Measurements from ENCODE around the gene TIGD7. TPM values are rescaled to one million over a fixed set of nuclear protein-coding genes. Genes with fewer than 3 reads are reported as not detected.
"Not testable (repeated sequence)": the region's sequence is repeated elsewhere in the genome, so short reads cannot be mapped to it uniquely, and the experiment has no call there.

The TIGD7 gene
- total RNA-seq, 2 donors from 2014 or later: 6.3 to 9.8 TPM

DNA sequence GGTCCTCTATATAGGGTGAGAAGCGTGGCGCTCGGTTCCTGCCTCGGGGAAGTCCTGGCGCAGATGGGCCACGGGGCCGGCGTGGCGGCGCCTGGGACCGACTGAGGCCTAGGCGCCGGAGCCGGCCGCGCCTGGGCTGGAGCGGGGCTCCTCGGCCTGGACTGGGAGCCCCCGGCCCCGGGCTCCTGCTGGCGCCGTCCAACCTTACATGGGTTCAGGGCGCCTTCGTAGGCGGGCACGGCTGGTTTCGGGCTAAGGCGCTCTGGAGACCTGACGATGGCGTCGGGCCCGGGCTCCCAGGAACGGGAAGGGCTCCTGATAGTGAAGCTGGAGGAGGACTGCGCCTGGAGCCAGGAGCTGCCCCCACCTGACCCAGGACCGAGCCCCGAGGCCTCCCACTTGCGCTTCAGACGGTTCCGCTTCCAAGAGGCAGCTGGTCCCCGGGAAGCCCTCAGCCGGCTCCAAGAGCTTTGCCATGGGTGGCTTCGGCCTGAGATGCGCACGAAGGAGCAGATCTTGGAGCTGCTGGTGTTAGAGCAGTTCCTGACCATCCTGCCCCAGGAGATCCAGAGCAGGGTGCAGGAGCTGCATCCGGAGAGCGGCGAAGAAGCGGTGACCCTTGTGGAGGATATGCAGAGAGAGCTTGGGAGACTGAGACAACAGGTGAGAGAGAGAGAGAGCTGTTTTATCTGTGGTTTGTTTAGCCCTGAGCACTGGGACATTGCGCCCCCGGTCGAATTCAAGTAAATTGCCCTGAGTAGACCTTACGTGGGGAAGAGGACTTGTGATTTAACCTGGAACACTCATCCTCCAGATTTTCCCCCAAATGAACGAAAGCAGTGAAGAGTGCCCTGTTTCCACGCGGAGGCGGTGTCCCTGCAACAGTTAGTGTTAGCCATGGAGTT, 21.4 kb downstream of the TIGD7 start:
- DNase-seq: peak; percentile 42
- ATAC-seq: no peak
- intact Hi-C loops (cut with DNase I): no loop called here

DNA sequence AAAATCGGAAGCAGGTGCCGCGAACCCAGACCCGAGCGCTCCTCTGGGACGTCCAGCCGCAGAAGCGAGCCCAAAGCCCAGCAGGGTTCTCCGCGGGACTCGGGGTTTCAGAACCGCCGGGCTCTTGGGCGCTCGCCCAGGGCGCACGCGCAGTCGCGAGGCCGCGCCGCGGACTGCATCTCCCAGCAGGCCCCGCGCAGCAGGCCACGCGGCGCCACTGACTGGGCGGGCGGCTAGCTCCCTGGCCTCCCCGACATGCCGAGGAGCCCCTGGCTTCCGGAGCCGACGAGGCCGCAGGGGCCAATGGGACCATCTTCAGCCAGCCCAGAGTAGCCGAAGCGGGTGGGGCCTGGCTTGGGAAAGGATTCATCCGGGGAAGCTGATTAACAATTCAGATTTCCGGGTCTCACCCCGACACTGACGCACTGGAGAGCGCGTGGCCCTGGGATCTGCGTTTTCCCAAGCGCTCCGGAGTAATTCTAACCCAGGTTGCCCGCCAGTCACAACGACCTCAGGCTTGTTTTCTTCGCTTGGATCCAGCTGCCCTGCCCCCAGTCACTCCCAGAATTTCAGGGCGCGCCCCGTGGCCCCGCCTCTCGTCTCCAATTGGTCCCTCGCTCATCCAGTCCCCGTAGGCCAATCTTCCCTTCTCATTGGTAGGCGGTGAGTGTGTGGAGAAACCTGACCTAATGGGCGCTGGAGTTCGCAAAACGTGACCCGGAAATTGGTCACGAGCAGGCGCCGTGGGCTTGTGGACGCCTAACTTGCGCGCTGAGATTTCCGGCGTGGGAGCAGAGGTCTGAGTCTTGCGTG, 22.3 kb downstream of the TIGD7 start, which contains the start of gene ZNF263:
ZNF263 (plus strand) TSS at position 762 of the 813 bp plus-strand sequence. CDS start 328 bp downstream, outside the sequence.
- intact Hi-C loops (cut with DNase I): no loop called here
- ATAC-seq (peak; percentile 95 to 97), DNase-seq (peak; percentile 96)

- intact Hi-C loops (cut with DNase I): no loop called here
- peak; percentile 32 to 61 for ATAC-seq
These were observed 23.0 kb downstream of the TIGD7 start for GRCh38 chr16:3282103-3282729.

DNA sequence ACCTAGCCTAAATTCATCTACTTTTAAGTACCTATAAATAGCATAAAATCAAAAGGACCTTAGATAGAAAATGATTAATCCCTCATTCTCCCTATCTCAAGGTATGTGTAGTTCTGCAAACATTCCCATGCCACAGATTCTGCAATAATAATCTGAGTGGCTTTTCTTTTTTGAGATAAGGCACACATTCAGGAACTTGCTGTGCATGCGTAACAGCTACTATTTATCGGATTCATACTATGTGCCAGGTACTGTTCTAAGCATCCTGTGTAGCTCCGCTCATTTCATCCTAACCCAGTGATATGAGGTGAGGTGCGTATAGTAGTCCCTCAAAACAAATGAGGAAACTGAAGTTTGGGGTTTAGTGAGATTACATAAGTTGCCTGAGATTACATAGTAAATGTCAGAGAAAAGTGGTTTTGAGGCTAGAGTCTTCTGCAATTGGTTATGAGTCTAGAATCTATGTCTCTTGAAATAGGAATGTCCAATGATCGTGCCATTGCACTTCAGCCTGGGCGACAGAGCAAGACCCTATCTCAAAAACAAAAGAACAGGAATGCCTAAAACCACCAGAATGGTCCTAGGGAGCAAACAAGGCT, 23.9 kb downstream of the TIGD7 start:
- intact Hi-C loops (cut with DNase I): no loop called here
- no peak for DNase-seq
- no peak for ATAC-seq

More at GRCh38 chr16:3282103-3282729, 23.0 kb downstream of the TIGD7 start:
- DNase-seq: no peak

- ATAC-seq: no peak
- DNase-seq: no peak
- intact Hi-C loops (cut with DNase I): no loop called here
These were observed 28.6 kb downstream of the TIGD7 start for GRCh38 chr16:3276679-3277078.

- intact Hi-C loops (cut with DNase I): no loop called here
- DNase-seq (no peak), ATAC-seq (no peak)
These were observed 30.3 kb downstream of the TIGD7 start for GRCh38 chr16:3274947-3275346.

DNA sequence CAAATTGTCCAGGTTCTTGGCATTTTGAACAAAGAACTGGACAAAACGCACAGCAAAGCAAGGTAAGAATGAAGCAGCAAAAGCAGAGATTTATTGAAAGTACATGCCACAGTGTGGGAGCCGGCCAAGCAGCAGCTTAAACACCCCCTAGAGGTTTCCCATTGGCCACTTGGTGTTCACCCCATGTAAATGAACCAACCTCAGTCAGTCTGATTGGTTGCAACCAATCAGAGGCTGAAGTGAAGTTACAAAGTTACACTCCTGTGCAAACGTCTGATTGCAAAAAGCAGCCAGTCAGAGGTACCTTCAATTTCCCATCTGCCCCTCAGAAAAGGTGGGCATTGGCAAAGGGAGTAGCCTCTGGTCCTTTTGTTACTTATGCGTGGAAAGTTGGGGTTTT, 30.7 kb downstream of the TIGD7 start:
- no peak for DNase-seq
- intact Hi-C loops (cut with DNase I): no loop called here
- ATAC-seq: no peak

- DNase-seq; intact Hi-C loops (cut with DNase I); ATAC-seq: not testable (repeated sequence)
These were observed 33.9 kb downstream of the TIGD7 start for GRCh38 chr16:3271281-3271680.

- ATAC-seq; DNase-seq; intact Hi-C loops (cut with DNase I): not testable (repeated sequence)
These were observed 34.5 kb downstream of the TIGD7 start for GRCh38 chr16:3270718-3271117.

DNA sequence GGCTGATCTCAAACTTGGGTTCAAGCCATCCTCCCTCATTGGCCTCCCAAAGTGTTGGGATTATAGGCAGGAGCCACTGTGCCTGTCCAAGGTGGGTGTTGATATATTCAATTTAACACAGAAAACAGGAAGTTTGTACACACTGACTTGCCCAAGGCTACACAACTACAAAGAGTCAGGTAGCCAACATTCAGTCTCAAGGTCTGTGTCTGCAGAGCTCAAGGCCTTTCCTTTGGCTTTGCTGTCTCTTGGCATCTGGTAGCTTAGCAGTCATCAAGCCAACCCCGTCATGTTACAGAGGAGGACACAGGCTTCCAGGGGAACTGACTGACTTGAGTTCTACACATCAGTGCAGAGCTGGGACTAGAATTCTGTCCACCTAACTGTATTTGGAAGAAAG, 36.9 kb downstream of the TIGD7 start:
- no peak for ATAC-seq
- DNase-seq: no peak
- intact Hi-C loops (cut with DNase I): no loop called here

DNA sequence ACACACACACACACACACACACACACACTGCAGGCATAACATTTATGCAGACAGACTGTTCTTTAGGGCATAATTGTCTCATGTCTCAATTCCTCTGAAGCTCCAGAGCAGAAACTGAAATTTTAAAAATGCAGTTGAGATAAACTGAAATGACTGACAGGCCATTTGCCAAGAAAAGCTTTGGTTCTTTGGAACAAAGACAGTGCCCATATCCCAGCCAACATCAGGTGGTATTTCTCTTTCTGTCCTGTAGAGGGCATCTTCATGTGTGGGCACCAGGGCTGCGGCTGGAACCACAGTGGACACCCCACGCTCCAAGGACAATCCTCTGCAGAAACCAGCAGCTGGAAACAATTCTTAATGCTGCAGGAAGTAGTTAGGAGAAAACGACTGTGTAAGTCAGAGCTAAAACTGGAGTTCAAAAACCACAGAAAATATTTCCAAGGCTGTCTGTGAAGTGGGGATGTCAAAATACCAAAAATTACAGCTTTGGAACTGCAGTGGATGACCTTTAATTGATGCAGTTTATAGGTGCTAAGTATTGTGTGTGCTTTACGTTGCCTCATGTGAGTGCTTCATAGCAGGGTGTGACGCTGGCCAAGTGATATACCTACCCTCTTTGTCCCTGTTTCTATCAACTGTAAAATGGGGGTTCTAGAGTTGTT, 38.2 kb downstream of the TIGD7 start:
- ATAC-seq: no peak
- peak; percentile 40 for DNase-seq
- intact Hi-C loops (cut with DNase I): no loop called here

GRCh38 chr16:3264137-3265036, 40.8 kb downstream of the TIGD7 start:
- DNase-seq: peak; percentile 98
- intact Hi-C loops (cut with DNase I): loop anchor here in 1 of 2 donors (5.0 kb wide), 1 partner anchor 233 kb away; the partner anchor contains the start of gene C16orf90
- ATAC-seq: peak; percentile 97 to 98

DNA sequence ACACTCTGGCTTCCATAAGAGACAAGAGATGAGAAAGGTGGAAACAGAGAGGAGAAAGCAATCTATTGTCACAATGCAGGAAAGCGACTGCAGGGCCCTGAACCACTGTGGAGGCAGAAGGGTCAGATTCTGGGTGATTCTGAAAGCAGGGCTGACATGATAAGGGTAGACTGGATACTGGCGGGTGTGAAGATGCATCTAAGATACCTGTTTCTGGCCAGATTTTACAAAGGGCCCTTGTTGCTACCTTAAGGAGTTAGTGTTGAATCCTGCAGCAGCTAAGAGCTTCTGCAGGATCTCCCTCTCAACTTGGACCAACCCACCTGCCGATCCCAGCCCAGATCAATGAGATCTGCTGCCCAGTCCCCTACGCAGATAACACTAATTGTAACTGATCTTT, 42.7 kb downstream of the TIGD7 start:
- ATAC-seq (no peak), DNase-seq (no peak)
- intact Hi-C loops (cut with DNase I): loop anchor here in 1 of 2 donors (5.0 kb wide), 1 partner anchor 235 kb away; the partner anchor contains the start of gene C16orf90

GRCh38 chr16:3259836-3260235, 45.4 kb downstream of the TIGD7 start:
- ATAC-seq (no peak), DNase-seq (no peak)
- intact Hi-C loops (cut with DNase I): loop anchor here in 1 of 2 donors (5.0 kb wide), 1 partner anchor 237 kb away; the partner anchor contains the start of gene C16orf90

DNA sequence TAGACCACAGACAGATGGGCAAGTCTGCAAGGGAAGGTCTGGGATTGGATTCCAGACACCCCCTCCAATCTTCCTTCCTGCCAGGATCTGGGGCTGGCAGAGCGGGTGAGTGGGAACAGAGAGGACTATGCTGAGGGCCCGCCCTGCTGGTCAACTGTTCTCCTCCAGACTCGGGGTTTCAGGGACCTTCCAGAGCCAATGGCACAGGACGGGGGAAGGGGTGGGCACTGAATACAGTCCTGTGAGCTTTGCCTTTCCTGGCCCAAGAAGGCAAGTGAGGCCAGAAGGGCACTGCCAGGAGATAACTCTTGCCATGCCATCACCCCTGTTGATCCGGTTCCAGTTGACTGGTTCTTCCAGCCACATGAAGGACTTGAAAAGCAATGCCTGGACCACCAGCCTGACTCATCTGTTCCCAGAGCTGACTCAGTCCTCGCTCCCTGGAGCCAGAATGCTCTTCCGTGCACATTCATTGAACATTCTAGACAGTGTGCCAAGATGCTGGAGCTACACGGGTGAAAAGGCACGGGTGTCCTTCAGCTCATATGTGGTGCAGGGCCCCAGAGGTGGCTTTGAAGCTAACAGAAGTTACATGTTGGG, 48.3 kb downstream of the TIGD7 start:
- DNase-seq: no peak
- intact Hi-C loops (cut with DNase I): no loop called here
- peak in 1 of 2 donors; percentile 24 for ATAC-seq

DNA sequence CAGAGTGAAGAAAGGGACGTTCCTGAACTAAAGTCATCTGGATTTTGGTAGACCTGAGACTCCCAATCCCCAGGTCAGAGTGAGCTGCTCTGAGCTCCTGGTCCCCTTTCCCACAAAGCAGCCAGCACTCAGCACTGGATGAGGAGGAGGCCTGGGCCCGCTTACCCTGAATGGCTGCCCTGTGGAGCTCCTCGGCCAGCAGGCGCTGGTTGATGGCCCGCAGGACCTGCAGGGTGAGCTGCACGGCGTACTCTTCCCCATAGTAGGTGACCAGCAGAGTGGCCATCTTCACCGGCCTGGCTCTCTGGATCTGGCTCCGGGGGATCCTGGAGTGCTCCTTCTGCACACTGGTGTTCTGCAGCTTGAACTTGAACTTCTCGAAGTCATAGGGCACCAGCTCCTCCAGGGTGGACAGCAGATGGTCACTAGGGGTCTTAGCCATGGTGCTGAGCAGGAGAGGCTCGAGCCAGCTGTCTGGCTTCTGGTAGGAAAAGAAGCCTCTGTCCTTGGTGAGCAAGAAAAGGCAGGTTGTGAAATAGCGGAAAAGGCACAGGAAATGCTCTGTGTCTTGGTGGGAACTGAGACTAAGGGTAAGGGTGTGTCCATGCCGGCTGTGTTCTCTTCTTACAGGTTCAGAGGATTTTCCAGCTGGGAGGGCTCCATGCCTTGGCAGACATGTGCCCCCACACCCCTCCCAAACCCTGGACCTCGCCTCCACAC, 48.9 kb downstream of the TIGD7 start, which contains the start of gene MEFV:
MEFV (minus strand) TSS at position 488 of the 720 bp plus-strand sequence; CDS start at position 442, 46 bp downstream.
- intact Hi-C loops (cut with DNase I): no loop called here
- ATAC-seq (peak in 1 of 2 donors; percentile 60), DNase-seq (no peak)

All from left cardiac atrium (tissue), 4 donors.